Measurements from ENCODE around the gene C10orf120.

- TF ChIP-seq CTCF (conservative IDR thresholded peaks at IDR 0.05; ENCODE audit: low read length) (no peak), EZH2phosphoT487 (IDR thresholded peaks at IDR 0.05; ENCODE audit: borderline replicate concordance, low read depth, low read length) (no peak)
These were observed 30.6 kb upstream of the C10orf120 start for GRCh38 chr10:122730238-122730637.

Measured in OCI-LY7 (cell line).